ACC112 (cell line): ENCODE measurements around the gene KCNIP1.

Experiments used
- H2AFZ ChIP-seq: fragments of 200-600 bp; sonication (generic); one replicate; pipeline ENCODE4 v1.6.0; 2017; ENCODE audit warnings: antibody characterized with exemption, low read length; ENCODE audit not compliant: unreplicated experiment
- H3K27ac ChIP-seq: fragments of 200-600 bp; sonication (generic); 2 replicates; pipeline ENCODE4 v1.5.1; 2014; ENCODE audit warnings: low read depth, mild to moderate bottlenecking, antibody characterized with exemption, low read length, moderate library complexity
- H3K27me3 ChIP-seq: fragments of 200-600 bp; sonication (generic); 2 replicates; pipeline ENCODE4 v1.6.1; 2014; ENCODE audit warnings: mild to moderate bottlenecking, antibody characterized with exemption, low read length, moderate library complexity, mixed read lengths; ENCODE audit not compliant: insufficient read depth
- H3K36me3 ChIP-seq: fragments of 200-600 bp; sonication (generic); 2 replicates; pipeline ENCODE4 v1.6.1; 2016; ENCODE audit warnings: mild to moderate bottlenecking, antibody characterized with exemption, low read length, moderate library complexity, mixed read lengths; ENCODE audit not compliant: insufficient read depth
- H3K4me1 ChIP-seq: fragments of 200-600 bp; sonication (generic); one replicate; pipeline ENCODE4 v1.6.1; 2016; ENCODE audit warnings: low read length, mixed read lengths; ENCODE audit not compliant: insufficient read depth, unreplicated experiment, control insufficient read depth
- H3K4me3 ChIP-seq: fragments of 200-600 bp; sonication (generic); 2 replicates; pipeline ENCODE4 v1.5.1; 2014; ENCODE audit warnings: mild to moderate bottlenecking, low read depth, low read length
- H3K79me2 ChIP-seq: fragments of 200-600 bp; sonication (generic); one replicate; pipeline ENCODE4 v1.6.0; 2016; ENCODE audit warnings: low read length; ENCODE audit not compliant: control insufficient read depth, unreplicated experiment, insufficient read depth

Gene KCNIP1

GRCh38 chr5:170508036-170508435 lies 4.2 kb downstream of the KCNIP1 start:
- peaks cover 65% of the 10 kb centered on the region for H3K27me3 ChIP-seq
- H3K27ac ChIP-seq = no peak overlapping the region
- H3K4me3 ChIP-seq = no peak overlapping the region

GRCh38 chr5:170508660-170509347 lies 5.0 kb downstream of the KCNIP1 start:
- no peak overlapping the region for H3K4me3 ChIP-seq
- no peaks in the 10 kb centered on the region for H3K79me2 ChIP-seq
- no peaks in the 10 kb centered on the region for H3K4me1 ChIP-seq
- peaks cover 65% of the 10 kb centered on the region for H3K27me3 ChIP-seq
- no peak overlapping the region for H2AFZ ChIP-seq
- no peaks in the 10 kb centered on the region for H3K36me3 ChIP-seq
- H3K27ac ChIP-seq = no peak overlapping the region

More at GRCh38 chr5:170508036-170508435, 4.2 kb downstream of the KCNIP1 start:
- no peak overlapping the region for H2AFZ ChIP-seq
- no peaks in the 10 kb centered on the region for H3K4me1 ChIP-seq
- no peaks in the 10 kb centered on the region for H3K79me2 ChIP-seq
- no peaks in the 10 kb centered on the region for H3K36me3 ChIP-seq

GRCh38 chr5:170509348-170509660 lies 5.5 kb downstream of the KCNIP1 start:
- Histone ChIP-seq H3K27ac (no peak overlapping the region), H3K4me3 (no peak overlapping the region), H3K36me3 (no peaks in the 10 kb centered on the region), H3K4me1 (no peaks in the 10 kb centered on the region), H3K79me2 (no peaks in the 10 kb centered on the region), H2AFZ (no peak overlapping the region), H3K27me3 (peaks cover 61% of the 10 kb centered on the region)

- Histone ChIP-seq H3K4me1 (no peaks in the 10 kb centered on the region), H3K27me3 (peaks cover 61% of the 10 kb centered on the region), H2AFZ (no peak overlapping the region), H3K36me3 (no peaks in the 10 kb centered on the region), H3K27ac (no peak overlapping the region), H3K4me3 (no peak overlapping the region), H3K79me2 (no peaks in the 10 kb centered on the region)
Observed at GRCh38 chr5:170510126-170510525, 6.3 kb downstream of the KCNIP1 start.

- no peaks in the 10 kb centered on the region for H3K36me3 ChIP-seq
- H3K4me1 ChIP-seq = no peaks in the 10 kb centered on the region
- H3K79me2 ChIP-seq = no peaks in the 10 kb centered on the region
- no peak overlapping the region for H3K27ac ChIP-seq
- H3K4me3 ChIP-seq = no peak overlapping the region
- H2AFZ ChIP-seq = no peak overlapping the region
- H3K27me3 ChIP-seq = peaks cover 61% of the 10 kb centered on the region
Observed at GRCh38 chr5:170510559-170510958, 6.7 kb downstream of the KCNIP1 start.

GRCh38 chr5:170511551-170512258 lies 7.9 kb downstream of the KCNIP1 start:
- H3K4me3 ChIP-seq = no peak overlapping the region
- no peak overlapping the region for H2AFZ ChIP-seq
- H3K27ac ChIP-seq = no peak overlapping the region
- H3K36me3 ChIP-seq = no peaks in the 10 kb centered on the region
- peaks cover 61% of the 10 kb centered on the region for H3K27me3 ChIP-seq
- H3K79me2 ChIP-seq = no peaks in the 10 kb centered on the region
- H3K4me1 ChIP-seq = no peaks in the 10 kb centered on the region

- no peak overlapping the region for H2AFZ ChIP-seq
Observed at GRCh38 chr5:170513856-170514525, 10.2 kb downstream of the KCNIP1 start.

GRCh38 chr5:170517411-170517810 lies 13.6 kb downstream of the KCNIP1 start:
- Histone ChIP-seq H3K27me3 (peaks cover 71% of the 10 kb centered on the region), H3K4me1 (no peaks in the 10 kb centered on the region), H3K36me3 (no peaks in the 10 kb centered on the region), H3K27ac (no peak overlapping the region), H3K4me3 (no peak overlapping the region), H2AFZ (no peak overlapping the region), H3K79me2 (no peaks in the 10 kb centered on the region)

More at GRCh38 chr5:170513856-170514525, 10.2 kb downstream of the KCNIP1 start:
- H3K27ac ChIP-seq = no peak overlapping the region
- H3K27me3 ChIP-seq = peaks cover 51% of the 10 kb centered on the region
- H3K4me1 ChIP-seq = no peaks in the 10 kb centered on the region
- H3K36me3 ChIP-seq = no peaks in the 10 kb centered on the region
- no peaks in the 10 kb centered on the region for H3K79me2 ChIP-seq
- no peak overlapping the region for H3K4me3 ChIP-seq

GRCh38 chr5:170518277-170518676 lies 14.5 kb downstream of the KCNIP1 start:
- Histone ChIP-seq H3K27me3 (peaks cover 75% of the 10 kb centered on the region), H3K36me3 (no peaks in the 10 kb centered on the region), H3K4me1 (no peaks in the 10 kb centered on the region), H3K4me3 (no peak overlapping the region), H3K27ac (no peak overlapping the region), H2AFZ (no peak overlapping the region), H3K79me2 (no peaks in the 10 kb centered on the region)

GRCh38 chr5:170519549-170519948 lies 15.7 kb downstream of the KCNIP1 start:
- Histone ChIP-seq H3K4me1 (no peaks in the 10 kb centered on the region), H3K27me3 (peaks cover 77% of the 10 kb centered on the region), H2AFZ (no peak overlapping the region), H3K36me3 (no peaks in the 10 kb centered on the region), H3K79me2 (no peaks in the 10 kb centered on the region), H3K4me3 (no peak overlapping the region), H3K27ac (no peak overlapping the region)

- Histone ChIP-seq H2AFZ (no peak overlapping the region), H3K79me2 (no peaks in the 10 kb centered on the region), H3K36me3 (no peaks in the 10 kb centered on the region), H3K27me3 (peaks cover 73% of the 10 kb centered on the region), H3K27ac (no peak overlapping the region), H3K4me3 (no peak overlapping the region), H3K4me1 (no peaks in the 10 kb centered on the region)
Observed at GRCh38 chr5:170520372-170520771, 16.6 kb downstream of the KCNIP1 start.
